DND-41 (cell line): ENCODE data around the gene GPR148.

ENCODE experiments used
- ATAC-seq: fragments of 200-7000 bp; cut with Tn5 transposase; 3 replicates; pipeline ENCODE4 v1.9.1; 2021; ENCODE audit warnings: low read depth; ENCODE audit not compliant: insufficient read depth
- DNase-seq: peaks from one replicate; pipeline ENCODE4 v3.0.0-alpha.2; 2020
- H2AFZ ChIP-seq: 2 replicates; pipeline ENCODE4 v1.6.0; 2012; ENCODE audit warnings: low read depth, low read length
- H3K27ac ChIP-seq: 2 replicates; pipeline ENCODE4 v1.5.1; 2012; ENCODE audit warnings: low read length, inconsistent platforms
- H3K27me3 ChIP-seq: fragments of 200-600 bp; sonication (generic); 2 replicates; pipeline ENCODE4 v1.6.0; 2012; ENCODE audit warnings: low read length, mild to moderate bottlenecking, inconsistent platforms; ENCODE audit not compliant: insufficient read depth, poor library complexity
- H3K36me3 ChIP-seq: 2 replicates; pipeline ENCODE4 v1.5.1; 2012; ENCODE audit warnings: low read length, inconsistent platforms; ENCODE audit not compliant: insufficient read depth
- H3K4me1 ChIP-seq: 2 replicates; pipeline ENCODE4 v1.5.1; 2012; ENCODE audit warnings: mild to moderate bottlenecking, low read length; ENCODE audit not compliant: insufficient read depth
- H3K4me2 ChIP-seq: 2 replicates; pipeline ENCODE4 v1.6.0; 2012; ENCODE audit warnings: mild to moderate bottlenecking, moderate library complexity, low read length, inconsistent platforms; ENCODE audit not compliant: insufficient read depth
- H3K4me3 ChIP-seq, 2 experiments: fragments of 200-600 bp in 1 of 2; shearing (Covaris generic) in 1 of 2; 2 replicates each; pipeline ENCODE4 v1.5.1; 2012 to 2016; ENCODE audit warnings: inconsistent platforms in 2 of 2, low read length in 2 of 2, mild to moderate bottlenecking in 2 of 2, low read depth in 1 of 2, moderate library complexity in 1 of 2
- H3K79me2 ChIP-seq: 2 replicates; pipeline ENCODE4 v1.6.0; 2012; ENCODE audit warnings: low read length, inconsistent platforms; ENCODE audit not compliant: insufficient read depth
- H3K9ac ChIP-seq: 2 replicates; pipeline ENCODE4 v1.6.0; 2012; ENCODE audit warnings: low read depth, mild to moderate bottlenecking, inconsistent platforms, low read length, moderate library complexity
- H3K9me3 ChIP-seq: 2 replicates; pipeline ENCODE4 v1.5.1; 2012; ENCODE audit warnings: low read length, moderate library complexity, mild to moderate bottlenecking, inconsistent platforms; ENCODE audit not compliant: insufficient read depth, severe bottlenecking
- H4K20me1 ChIP-seq: 2 replicates; pipeline ENCODE4 v1.6.0; 2012; ENCODE audit warnings: low read length; ENCODE audit not compliant: insufficient read depth
- CTCF ChIP-seq: IDR thresholded peaks from 2 replicates; pipeline ENCODE4 v1.5.1; 2012; ENCODE audit warnings: borderline replicate concordance, low read length, moderate library complexity, mild to moderate bottlenecking; ENCODE audit not compliant: poor library complexity, severe bottlenecking; ENCODE audit errors: extremely low read depth
- EZH2 ChIP-seq: IDR thresholded peaks from 3 replicates; pipeline ENCODE4 v1.6.1; 2012; ENCODE audit warnings: borderline replicate concordance, low read depth, mild to moderate bottlenecking, moderate library complexity, low read length, inconsistent platforms; ENCODE audit not compliant: severe bottlenecking

GPR148 gene

DNA sequence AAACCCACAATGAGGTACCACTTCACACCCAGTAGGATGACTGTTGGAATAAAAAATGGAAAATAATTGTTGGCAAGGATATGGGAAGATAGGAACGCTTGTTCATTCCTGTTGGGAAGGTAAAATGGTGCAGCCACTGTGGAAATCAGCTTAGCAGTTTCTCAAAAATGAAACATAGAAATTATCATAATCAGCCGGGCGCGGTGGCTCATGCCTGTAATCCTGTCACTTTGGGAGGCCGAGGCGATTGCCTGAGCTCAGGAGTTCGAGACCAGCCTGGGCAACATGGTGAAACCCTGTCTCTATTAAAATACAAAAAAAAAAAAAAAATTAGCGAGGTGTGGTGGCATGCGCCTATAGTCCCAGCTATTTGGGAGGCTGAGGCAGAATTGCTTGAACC, 49.9 kb downstream of the GPR148 start:
- ATAC-seq (no peak), DNase-seq (no peak)
- Histone ChIP-seq H3K9ac (no peak overlapping the region), H3K36me3 (no peaks in the 10 kb centered on the region), H3K4me3 (no peak overlapping the region), H3K27ac (no peak overlapping the region), H3K27me3 (no peaks in the 10 kb centered on the region), H2AFZ (no peak overlapping the region), H3K4me1 (no peaks in the 10 kb centered on the region), H3K4me2 (no peak overlapping the region), H4K20me1 (no peaks in the 10 kb centered on the region), H3K9me3 (no peaks in the 10 kb centered on the region), H3K79me2 (no peaks in the 10 kb centered on the region)
- TF ChIP-seq EZH2 (no peak), CTCF (no peak)
